ENCODE data around the gene TSPEAR. TPM values are rescaled to one million over a fixed set of nuclear protein-coding genes. Genes with fewer than 3 reads are reported as not detected.

Gene TSPEAR
- polyA plus RNA-seq, 1 of the 3 experiments (the other 2 are of a cell fraction), result 0.08 TPM

DNA sequence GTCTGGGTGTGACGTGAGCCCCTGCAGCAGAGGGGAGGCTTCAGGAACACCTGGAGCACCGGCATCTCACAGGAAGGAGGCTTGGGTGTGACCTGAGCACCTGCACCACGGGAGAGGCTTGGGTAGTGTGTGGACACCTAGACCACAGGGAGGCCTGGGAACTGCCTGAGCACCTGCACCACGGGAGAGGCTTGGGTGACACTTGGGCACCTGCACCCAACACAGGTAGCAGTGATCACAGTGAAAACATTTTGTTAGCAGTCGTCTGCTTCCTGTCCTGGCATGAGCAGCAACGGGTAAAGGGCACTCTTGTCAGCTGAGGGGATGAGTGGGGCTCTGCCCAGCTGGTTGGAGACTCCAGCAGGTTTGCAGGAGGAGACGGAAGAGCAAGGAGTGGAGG, 233.7 kb downstream of the TSPEAR start:
- H3K4me1 ChIP-seq (ENCODE audit: control insufficient read depth in 1 of 2, insufficient read depth in 2 of 2, low read depth in 1 of 2, low read length in 1 of 2), result no peaks in the 10 kb centered on the region
- H4K20me1 ChIP-seq (ENCODE audit: insufficient read depth), result no peaks in the 10 kb centered on the region
- H3K9ac ChIP-seq, result no peak overlapping the region
- H3K27me3 ChIP-seq (ENCODE audit: insufficient read depth), result peaks cover under 1% of the 10 kb centered on the region; the same call in 1 of the 2 replicates
- POLR2A ChIA-PET, result no interaction called here
- no peak overlapping the region for H3K27ac ChIP-seq (ENCODE audit: low read depth in 2 of 2, low read length in 1 of 2)
- H2AFZ ChIP-seq (ENCODE audit: low read depth), result no peak overlapping the region
- CTCF ChIA-PET, result interaction anchor here (1.0 to 1.6 kb wide), 3 partner anchors 10 to 316 kb away, joined by 3 to 4 read pairs (median 3); no protein-coding TSS in a partner anchor
- no peak overlapping the region for H3K4me3 ChIP-seq (ENCODE audit: low read depth in 2 of 2, low read length in 1 of 2)
- TF ChIP-seq FOSL2 (IDR thresholded peaks at IDR 0.05; ENCODE audit: borderline replicate concordance, low read depth) (no peak), RCOR1 (IDR thresholded peaks at IDR 0.05; ENCODE audit: low read length) (no peak), RFX5 (IDR thresholded peaks at IDR 0.05; ENCODE audit: low read length) (no peak), CHD2 (IDR thresholded peaks at IDR 0.05; ENCODE audit: low read length, partially characterized antibody) (no peak), EP300 (IDR thresholded peaks at IDR 0.05; ENCODE audit: borderline replicate concordance in 1 of 2, low read depth in 1 of 2, low read length in 1 of 2) (no peak)
- no peaks in the 10 kb centered on the region for H3K9me3 ChIP-seq
- H3K9me2 ChIP-seq, result no peaks in the 10 kb centered on the region
- no peak for DNase-seq
- no peak overlapping the region for H3K4me2 ChIP-seq
- WGBS (ENCODE audit: low lambda C conversion rate), result 37% methylated on average over 3 of the region's 7 CpGs
- H3K36me3 ChIP-seq (replicated peaks in 1 of 2; ENCODE audit: control insufficient read depth in 1 of 2, insufficient read depth in 2 of 2, low read length in 1 of 2), result no peaks in the 10 kb centered on the region
- no peaks in the 10 kb centered on the region for H3K79me2 ChIP-seq (ENCODE audit: insufficient read depth)
- H3F3A ChIP-seq (replicated peaks; ENCODE audit: insufficient read depth), result no peaks in the 10 kb centered on the region

DNA sequence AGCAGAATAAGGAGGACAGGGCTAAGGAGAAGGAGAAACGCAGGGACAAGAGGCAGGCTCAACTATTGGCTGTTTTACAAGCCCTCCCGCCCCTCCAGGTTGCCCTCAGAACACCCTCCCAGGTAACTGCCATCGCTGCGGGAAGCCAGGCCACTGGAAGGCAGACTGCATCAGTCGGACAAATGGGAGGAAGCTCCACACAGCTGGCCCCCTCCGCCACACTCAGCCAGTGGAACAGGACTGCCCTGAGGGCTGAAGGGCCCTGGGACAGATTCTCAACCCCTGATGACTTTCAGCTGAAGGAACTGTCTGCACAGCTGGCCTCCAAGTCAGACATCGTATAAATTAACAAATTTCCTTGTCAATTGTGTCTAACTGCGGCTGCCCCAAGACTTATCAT, 234.2 kb downstream of the TSPEAR start:
- CTCF ChIA-PET, result interaction anchor here (1.0 to 1.6 kb wide), 4 partner anchors 11 to 316 kb away, joined by 3 to 4 read pairs (median 3); no protein-coding TSS in a partner anchor
- no peak overlapping the region for H2AFZ ChIP-seq (ENCODE audit: low read depth)
- H3K4me2 ChIP-seq, result no peak overlapping the region
- H4K20me1 ChIP-seq (ENCODE audit: insufficient read depth), result no peaks in the 10 kb centered on the region
- no peaks in the 10 kb centered on the region for H3K4me1 ChIP-seq (ENCODE audit: control insufficient read depth in 1 of 2, insufficient read depth in 2 of 2, low read depth in 1 of 2, low read length in 1 of 2)
- no peaks in the 10 kb centered on the region; the same call in 1 of the 2 replicates for H3K27me3 ChIP-seq (ENCODE audit: insufficient read depth)
- no peak overlapping the region for H3K9ac ChIP-seq
- TF ChIP-seq TCF12 (IDR thresholded peaks at IDR 0.05), result no peak
- TF ChIP-seq POLR2AphosphoS5 (IDR thresholded peaks at IDR 0.05; ENCODE audit: low read depth, low read length), result no peak
- no peak for TF ChIP-seq NRF1 (IDR thresholded peaks at IDR 0.05; ENCODE audit: low read depth, low read length)
- TF ChIP-seq MXI1 (IDR thresholded peaks at IDR 0.05; ENCODE audit: low read depth, low read length), result no peak
- TF ChIP-seq, protein P1, sequence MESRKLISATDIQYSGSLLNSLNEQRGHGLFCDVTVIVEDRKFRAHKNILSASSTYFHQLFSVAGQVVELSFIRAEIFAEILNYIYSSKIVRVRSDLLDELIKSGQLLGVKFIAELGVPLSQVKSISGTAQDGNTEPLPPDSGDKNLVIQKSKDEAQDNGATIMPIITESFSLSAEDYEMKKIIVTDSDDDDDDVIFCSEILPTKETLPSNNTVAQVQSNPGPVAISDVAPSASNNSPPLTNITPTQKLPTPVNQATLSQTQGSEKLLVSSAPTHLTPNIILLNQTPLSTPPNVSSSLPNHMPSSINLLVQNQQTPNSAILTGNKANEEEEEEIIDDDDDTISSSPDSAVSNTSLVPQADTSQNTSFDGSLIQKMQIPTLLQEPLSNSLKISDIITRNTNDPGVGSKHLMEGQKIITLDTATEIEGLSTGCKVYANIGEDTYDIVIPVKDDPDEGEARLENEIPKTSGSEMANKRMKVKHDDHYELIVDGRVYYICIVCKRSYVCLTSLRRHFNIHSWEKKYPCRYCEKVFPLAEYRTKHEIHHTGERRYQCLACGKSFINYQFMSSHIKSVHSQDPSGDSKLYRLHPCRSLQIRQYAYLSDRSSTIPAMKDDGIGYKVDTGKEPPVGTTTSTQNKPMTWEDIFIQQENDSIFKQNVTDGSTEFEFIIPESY (IDR thresholded peaks at IDR 0.05; ENCODE audit: borderline replicate concordance, low read depth), result no peak
- no peak for TF ChIP-seq RFX5 (IDR thresholded peaks at IDR 0.05; ENCODE audit: low read length)
- TF ChIP-seq ELF1 (IDR thresholded peaks at IDR 0.05), result no peak
- no peak for TF ChIP-seq FOXM1 (IDR thresholded peaks at IDR 0.05; ENCODE audit: low read depth)
- TF ChIP-seq MEF2A (IDR thresholded peaks at IDR 0.05; ENCODE audit: borderline replicate concordance, low read depth), result no peak
- TF ChIP-seq, protein P2, sequence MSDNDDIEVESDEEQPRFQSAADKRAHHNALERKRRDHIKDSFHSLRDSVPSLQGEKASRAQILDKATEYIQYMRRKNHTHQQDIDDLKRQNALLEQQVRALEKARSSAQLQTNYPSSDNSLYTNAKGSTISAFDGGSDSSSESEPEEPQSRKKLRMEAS (IDR thresholded peaks at IDR 0.05; ENCODE audit: low read depth), result no peak
- TF ChIP-seq NFIC (IDR thresholded peaks at IDR 0.05; ENCODE audit: borderline replicate concordance), result no peak
- TF ChIP-seq RAD21 (IDR thresholded peaks at IDR 0.05; ENCODE audit: low read length), result no peak
- TF ChIP-seq RCOR1 (IDR thresholded peaks at IDR 0.05; ENCODE audit: low read length), result no peak
- TF ChIP-seq, protein P3, sequence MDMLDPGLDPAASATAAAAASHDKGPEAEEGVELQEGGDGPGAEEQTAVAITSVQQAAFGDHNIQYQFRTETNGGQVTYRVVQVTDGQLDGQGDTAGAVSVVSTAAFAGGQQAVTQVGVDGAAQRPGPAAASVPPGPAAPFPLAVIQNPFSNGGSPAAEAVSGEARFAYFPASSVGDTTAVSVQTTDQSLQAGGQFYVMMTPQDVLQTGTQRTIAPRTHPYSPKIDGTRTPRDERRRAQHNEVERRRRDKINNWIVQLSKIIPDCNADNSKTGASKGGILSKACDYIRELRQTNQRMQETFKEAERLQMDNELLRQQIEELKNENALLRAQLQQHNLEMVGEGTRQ (IDR thresholded peaks at IDR 0.05; ENCODE audit: borderline replicate concordance, low read depth, low read length), result no peak
- TF ChIP-seq, protein P4, sequence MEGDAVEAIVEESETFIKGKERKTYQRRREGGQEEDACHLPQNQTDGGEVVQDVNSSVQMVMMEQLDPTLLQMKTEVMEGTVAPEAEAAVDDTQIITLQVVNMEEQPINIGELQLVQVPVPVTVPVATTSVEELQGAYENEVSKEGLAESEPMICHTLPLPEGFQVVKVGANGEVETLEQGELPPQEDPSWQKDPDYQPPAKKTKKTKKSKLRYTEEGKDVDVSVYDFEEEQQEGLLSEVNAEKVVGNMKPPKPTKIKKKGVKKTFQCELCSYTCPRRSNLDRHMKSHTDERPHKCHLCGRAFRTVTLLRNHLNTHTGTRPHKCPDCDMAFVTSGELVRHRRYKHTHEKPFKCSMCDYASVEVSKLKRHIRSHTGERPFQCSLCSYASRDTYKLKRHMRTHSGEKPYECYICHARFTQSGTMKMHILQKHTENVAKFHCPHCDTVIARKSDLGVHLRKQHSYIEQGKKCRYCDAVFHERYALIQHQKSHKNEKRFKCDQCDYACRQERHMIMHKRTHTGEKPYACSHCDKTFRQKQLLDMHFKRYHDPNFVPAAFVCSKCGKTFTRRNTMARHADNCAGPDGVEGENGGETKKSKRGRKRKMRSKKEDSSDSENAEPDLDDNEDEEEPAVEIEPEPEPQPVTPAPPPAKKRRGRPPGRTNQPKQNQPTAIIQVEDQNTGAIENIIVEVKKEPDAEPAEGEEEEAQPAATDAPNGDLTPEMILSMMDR (IDR thresholded peaks at IDR 0.05), result no peak
- no peaks in the 10 kb centered on the region for H3K9me3 ChIP-seq
- no peaks in the 10 kb centered on the region for H3K9me2 ChIP-seq
- no peaks in the 10 kb centered on the region for H3K79me2 ChIP-seq (ENCODE audit: insufficient read depth)
- no peaks in the 10 kb centered on the region for H3K36me3 ChIP-seq (replicated peaks in 1 of 2; ENCODE audit: control insufficient read depth in 1 of 2, insufficient read depth in 2 of 2, low read length in 1 of 2)
- no peak overlapping the region for H3K27ac ChIP-seq (ENCODE audit: low read depth in 2 of 2, low read length in 1 of 2)
- no peak for DNase-seq
- no peak overlapping the region for H3K4me3 ChIP-seq (ENCODE audit: low read depth in 2 of 2, low read length in 1 of 2)
- POLR2A ChIA-PET, result no interaction called here
- no peaks in the 10 kb centered on the region for H3F3A ChIP-seq (replicated peaks; ENCODE audit: insufficient read depth)
- 28% methylated on average over 6 of the region's 8 CpGs for WGBS (ENCODE audit: low lambda C conversion rate)

Data from SK-N-SH (cell line).